HuH-7.5 (cell line): ENCODE data around the gene WDR46.

Experiments used
- DNase-seq: peaks from one replicate; pipeline ENCODE4 v3.0.0; 2011; ENCODE audit warnings: low spot score

The WDR46 gene, protein sequence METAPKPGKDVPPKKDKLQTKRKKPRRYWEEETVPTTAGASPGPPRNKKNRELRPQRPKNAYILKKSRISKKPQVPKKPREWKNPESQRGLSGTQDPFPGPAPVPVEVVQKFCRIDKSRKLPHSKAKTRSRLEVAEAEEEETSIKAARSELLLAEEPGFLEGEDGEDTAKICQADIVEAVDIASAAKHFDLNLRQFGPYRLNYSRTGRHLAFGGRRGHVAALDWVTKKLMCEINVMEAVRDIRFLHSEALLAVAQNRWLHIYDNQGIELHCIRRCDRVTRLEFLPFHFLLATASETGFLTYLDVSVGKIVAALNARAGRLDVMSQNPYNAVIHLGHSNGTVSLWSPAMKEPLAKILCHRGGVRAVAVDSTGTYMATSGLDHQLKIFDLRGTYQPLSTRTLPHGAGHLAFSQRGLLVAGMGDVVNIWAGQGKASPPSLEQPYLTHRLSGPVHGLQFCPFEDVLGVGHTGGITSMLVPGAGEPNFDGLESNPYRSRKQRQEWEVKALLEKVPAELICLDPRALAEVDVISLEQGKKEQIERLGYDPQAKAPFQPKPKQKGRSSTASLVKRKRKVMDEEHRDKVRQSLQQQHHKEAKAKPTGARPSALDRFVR

DNA sequence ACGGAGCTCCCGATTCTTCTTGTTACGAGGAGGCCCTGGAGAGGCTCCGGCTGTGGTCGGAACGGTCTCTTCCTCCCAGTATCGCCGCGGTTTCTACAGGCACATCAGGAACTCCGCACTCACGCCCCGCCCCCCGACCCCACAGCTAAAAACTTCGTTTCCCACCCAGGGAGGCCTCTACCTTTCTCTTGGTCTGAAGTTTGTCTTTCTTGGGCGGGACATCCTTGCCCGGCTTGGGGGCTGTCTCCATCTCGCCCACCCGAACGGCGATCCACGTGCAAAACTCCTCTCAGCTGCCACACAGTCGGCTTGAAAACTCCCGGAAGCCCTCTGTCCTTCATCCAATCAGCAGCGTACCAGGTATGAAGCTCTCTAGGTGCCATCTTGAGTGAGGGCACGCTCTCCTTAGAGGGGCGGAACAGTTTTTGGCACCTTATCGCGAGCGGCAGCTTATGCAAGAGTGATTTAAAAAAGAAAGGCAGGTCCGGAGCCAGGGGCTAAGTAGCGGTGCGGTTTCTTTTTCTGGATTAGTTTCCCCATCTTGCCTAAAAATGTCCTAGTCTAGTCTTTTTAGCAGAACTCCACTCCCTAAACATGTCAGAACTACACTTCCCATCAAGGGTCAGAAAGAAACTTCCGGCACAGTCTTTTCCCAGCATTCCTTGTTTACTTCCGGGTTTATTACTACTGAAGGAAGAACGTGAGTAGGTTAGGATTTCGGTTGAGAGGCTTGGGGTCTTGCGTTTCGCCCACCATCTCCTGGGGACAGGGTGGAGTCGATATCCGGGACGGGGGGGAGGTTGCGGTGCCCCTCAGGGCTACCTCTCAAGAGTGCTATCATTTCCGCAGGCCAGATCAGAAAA is at the start of gene WDR46, which contains the start of gene PFDN6:
Gene WDR46 (minus strand): TSS at position 319 of the 863 bp plus-strand sequence. CDS start 69 bp downstream, at position 250.
Gene PFDN6 (plus strand): TSS at position 681 of the 863 bp plus-strand sequence. CDS start 256 bp downstream, outside the sequence.
- peak; percentile 87 for DNase-seq

DNA sequence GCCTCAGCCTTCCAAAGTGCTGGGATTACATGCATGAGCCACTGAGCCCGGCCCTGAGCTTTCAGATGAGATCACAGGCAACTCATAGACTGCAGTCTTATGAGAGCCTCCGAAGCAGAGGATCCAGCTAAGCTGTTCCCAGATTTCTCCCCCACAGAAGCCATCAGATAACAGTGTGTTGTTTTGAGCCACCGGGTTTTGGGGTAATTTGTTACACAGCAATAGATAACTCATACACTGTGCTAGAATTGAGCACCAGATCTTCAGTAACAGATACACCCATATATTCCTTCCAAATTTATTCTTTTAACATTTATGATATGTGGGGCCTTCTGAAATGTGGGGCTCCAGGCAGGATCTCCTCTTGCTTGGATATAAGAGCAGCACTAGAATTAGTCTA is 47.5 kb upstream of the WDR46 start:
- no peak for DNase-seq

DNA sequence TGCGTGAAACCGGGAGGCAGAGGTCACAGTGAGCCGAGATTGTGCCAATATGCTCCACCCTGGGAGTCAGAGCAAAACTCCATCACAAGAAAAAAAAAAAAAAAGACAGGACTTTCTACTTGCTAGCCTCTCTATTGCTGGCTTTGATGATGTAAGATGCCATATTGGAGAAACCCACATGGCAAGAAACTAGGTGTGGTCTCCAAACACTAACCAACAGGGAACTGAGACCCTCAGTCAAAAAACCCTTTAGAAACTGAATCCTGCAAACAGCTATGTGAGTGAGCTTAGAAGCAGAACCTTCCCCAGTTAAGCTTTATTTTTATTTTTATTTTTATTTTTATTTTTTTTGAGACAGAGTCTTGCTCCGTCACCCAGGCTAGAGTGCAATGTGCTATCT is 46.9 kb upstream of the WDR46 start:
- no peak for DNase-seq

DNA sequence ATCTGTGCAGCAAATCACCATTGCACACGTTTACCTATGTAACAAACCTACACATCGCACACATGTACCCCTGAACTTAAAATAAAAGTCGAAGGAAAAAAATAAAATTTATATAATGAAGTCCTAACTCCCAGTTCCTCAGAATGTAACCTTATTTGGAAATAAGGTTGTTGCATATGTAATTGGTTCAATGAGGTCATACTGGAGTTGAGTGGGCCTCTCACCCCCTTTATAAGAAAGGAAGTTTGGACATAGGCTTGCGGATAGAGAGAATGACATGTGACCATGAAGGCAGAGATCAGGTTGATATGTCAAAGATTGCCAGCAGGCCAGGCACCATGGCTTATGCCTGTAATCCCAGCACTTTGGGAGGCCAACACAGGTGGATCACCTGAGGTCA is 44.6 kb upstream of the WDR46 start:
- no peak for DNase-seq

DNA sequence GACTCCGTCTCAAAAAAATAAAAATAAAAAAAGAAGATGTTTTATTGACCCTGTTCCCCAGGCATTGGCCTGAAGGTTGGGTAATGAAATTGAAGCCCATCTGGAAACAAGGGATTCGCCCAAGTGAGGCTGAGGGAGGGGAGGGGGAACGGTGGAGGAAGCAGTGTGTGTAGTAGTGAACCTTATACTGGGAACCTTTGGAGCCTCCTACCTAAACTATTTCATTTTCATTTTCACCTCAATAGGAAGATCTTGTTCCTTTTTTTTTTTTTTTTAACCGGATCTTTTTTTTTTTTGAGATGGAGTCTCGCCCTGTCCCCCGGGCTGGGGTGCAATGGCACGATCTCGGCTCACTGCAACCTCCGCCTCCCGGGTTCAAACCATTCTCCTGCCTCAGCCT is 41.7 kb upstream of the WDR46 start:
- DNase-seq = no peak

DNA sequence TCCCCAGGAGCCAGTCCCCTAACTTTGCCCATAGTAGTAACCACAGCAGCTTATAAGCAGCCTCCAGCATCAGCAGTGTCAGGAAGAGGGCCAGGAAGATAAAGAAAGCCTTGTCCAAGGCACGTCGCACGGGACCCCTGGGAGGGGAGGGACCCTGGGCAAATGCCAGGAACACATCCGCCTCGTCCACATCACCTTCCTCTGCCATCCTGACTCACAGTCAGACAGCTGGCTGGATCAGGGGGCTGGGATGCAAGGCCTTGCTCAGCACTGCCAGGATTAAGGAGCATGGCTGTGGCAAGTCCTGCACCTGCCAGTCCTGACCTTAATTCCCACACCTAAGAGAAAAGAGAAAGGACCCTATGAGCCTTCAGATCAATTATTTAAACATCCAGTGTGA is 40.0 kb upstream of the WDR46 start:
- no peak for DNase-seq

DNA sequence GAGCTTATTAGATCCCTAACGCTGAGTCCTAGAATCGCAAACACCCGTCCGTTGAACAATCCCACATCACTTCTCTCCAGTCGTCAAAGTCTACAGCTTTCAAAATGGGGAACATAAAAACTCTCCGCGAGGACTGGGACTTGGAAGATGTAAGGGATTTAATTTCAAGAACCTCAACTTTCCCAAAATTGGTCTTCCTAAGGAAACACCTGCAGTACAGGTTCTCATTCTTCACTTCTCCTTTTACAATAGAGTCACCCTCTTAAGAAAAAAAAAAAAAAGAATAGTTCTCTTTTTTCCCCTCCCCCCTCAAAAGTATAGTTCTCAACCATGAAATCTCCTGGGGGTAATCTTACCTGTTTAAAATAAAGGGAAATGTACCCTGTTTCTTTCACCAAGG is 35.1 kb upstream of the WDR46 start:
- no peak for DNase-seq

DNA sequence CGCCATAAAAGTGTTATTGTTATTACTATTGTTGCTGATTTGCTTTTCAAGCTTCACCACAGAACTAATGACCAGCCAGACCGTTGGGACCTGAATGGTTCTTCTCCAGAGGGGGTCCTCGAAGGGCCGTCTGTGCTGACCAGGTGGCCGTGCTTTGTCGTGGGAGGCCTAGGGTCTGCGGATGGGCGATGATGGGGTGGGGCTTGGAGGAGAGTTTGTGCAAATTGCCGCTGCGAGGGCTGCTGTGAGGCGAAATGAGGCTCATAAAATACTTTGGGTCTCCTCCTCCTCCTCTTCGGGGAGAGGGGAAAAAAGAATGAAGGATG is 34.5 kb upstream of the WDR46 start:
- no peak for DNase-seq

DNA sequence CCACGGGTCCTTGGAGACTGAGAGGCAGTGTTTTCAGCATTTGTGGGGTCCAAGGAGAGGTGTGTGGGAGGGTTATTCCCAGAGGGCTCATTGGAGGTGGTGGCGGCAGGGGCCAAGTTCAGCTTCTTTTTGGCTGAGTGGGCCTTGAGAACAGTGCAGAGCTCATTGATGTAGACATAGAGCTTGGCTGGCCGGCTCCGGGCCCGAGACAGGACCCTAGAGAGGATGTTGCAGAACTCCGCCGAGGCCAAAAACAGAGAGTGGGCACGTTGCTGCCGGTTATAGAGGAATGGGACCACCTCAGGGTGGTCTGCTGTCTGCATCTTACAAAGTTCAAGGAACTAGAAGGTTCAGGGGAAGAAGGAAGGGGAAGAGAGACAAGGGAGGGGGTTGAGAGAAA is 32.2 kb upstream of the WDR46 start:
- no peak for DNase-seq

DNA sequence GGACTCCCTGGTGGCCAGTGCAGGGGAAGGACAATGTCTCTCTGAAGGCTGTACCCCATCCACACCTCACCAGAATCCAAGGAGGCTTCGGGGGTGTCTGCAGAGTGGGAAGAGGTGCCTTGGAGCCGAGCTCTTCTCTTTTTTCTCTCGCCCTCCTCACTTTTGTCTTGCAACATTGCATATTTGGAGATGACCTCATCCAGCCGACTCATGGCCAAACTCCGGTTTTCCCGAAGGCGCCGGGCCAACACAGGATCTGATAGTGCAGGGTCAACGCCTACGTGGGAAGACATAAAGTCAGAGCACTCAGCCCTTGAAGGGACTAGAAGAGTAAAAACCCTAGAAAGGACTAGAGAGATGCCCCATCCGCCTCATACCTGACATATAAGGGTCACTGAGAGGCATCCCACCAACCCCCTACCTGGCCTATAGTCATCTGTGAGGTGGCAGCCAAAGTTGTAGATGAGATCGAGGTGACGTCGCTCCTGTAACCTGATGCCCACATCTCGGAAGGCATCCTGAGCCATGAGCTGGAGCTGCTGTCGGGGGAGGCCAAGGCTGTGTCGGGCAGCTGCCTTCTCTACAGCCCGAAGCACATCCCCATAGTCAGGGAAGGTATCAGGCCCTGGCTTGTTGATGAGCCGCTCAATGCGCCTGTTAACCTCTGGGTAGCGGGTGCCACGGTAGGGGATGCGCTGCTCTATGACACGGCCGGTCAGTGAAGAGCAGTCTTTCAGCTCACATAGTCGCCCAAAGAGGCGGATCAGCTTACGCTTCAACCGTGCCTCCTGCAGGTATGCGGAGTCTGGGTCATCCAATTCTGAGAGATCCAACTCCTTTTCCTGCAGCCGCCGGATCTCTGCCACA is 31.5 kb upstream of the WDR46 start:
- no peak for DNase-seq

DNA sequence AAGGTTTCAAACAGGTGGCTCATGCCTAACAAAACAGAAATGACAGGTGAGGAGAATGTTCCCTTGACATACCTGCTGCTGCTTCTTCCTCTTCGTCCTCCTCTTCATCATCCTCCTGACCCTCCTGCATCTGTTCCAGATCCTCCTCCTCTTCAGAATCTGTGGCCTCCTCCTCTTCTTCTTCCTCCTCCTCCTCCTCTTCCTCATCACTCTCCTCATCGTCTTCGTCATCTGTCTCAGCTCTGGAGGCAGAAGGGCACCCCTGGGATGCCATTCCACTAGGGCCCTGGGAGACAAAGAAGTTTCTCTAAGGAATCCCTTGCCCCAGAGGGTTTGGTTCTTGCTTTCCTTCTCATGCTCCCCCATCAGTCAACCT is 30.9 kb upstream of the WDR46 start:
- no peak for DNase-seq

DNA sequence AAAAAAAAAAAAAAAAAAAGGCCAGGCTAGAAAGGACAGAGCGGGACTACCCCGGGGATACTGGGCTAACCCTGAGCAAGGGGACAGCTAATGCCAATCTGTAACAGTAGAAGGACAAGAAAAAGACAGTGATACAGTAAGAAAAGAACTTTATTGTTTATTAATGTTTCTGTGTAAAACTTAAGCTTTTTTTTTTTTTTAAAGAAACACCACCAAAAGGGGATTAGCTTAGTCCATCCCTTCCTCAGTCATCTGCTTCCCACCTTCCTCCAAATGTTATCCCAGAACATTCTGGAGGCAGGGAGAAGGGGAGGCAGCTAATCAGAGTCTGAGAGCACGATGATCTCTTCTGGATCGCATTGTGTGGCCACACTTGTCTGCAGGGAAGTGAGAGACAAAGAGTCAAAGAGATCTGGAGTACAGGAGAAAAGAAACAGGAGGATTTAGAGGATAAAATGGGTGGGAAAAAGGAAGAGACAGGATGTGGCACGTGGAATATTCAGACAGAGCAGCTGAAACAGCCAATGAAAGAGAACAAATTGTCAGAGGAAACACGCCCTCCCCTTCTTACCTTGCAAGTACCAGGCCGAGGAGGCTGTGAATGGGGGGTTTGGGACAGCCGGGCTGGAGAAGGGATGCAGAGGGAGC is 29.5 kb upstream of the WDR46 start:
- DNase-seq = no peak

DNA sequence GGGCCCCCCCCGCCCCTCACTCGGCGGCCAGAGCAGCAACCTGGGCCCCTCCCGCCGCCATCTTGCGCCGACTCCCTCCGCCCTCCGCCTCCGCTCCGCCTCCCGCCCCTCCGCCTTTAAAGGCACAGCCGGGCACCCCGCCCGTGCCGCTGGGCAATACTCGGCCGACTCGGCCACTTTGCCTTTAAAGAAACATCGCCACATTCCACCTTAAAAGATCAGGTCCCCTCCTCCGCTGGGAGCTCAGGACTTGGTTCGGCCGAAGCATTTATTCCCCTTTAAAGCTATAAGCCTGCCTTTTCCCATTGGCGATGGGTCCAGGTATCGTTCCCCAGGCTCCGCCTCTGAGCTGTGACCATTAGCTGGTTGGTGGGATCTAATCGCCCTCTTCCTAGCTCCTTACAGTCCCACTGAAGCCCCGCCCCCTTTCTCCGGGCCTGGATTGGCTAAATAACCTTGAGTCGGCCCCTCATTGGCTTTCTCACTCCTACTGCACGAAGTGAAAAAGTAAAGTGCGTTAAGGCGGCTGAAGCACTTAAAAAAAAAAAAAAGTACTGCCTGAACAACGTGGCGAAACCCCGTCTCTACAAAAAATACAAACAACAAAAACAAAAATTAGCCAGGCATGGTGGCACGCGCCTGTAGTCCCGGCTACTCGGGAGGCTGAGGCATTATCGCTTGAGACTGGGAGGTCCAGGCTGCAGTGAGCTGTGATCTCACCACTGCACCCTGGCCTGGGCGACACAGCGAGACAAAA is 28.8 kb upstream of the WDR46 start, which contains the start of gene ZBTB22:
Gene ZBTB22 (minus strand): TSS at position 76 of the 757 bp plus-strand sequence. CDS start 828 bp downstream, outside the sequence.
- DNase-seq = peak; percentile 84

DNA sequence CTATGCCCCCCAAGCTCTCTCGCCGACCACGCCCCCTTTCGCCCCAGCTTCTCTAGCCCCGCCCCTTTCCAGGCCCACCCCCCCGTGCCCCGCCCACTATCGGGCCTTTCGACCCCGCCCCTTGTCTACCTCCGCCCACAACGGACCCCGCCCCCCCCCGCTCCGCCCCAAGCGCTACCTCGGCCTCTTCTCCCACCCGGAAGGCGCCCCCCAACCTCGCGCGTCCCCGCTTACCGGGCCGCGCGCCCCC is 28.3 kb upstream of the WDR46 start:
- peak; percentile 56 for DNase-seq

DNA sequence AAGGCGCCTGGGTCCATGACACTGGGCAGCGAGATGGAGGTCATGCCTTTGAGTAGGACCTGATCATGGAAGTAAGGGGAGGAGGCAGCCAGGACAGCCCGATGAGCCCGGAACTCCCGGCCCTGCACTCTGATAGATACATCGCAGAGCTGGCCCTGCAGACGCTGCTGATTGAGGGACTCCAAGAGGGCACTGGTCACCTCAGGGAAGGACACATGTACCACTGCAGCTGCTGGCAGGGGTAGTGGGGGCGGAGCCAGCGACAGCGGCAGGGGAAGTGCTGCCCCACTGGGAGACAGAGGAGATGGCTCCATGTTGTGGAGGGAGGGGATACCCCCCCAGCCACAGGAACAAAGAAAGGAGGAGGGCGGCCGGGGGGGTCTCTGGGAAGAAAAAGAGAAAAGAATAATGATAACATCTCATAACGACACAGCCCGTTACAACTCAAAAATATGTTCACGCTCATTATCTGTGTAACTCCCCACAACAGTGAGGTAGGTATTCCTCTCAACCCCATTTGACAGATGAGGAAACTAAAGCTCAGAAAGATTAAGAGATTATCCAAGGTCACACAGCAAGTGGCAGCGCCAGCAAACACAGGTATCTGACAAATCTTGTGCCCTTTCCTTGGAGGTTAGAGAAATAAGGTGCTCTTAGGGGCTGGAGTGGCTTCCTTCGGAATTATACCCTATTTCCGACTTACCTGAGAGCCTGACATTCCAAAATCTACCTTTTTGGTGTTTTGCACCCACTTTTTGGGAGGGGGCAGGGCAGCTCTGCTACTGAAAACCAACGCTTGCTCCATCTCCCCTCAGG is 27.8 kb upstream of the WDR46 start:
- no peak for DNase-seq

DNA sequence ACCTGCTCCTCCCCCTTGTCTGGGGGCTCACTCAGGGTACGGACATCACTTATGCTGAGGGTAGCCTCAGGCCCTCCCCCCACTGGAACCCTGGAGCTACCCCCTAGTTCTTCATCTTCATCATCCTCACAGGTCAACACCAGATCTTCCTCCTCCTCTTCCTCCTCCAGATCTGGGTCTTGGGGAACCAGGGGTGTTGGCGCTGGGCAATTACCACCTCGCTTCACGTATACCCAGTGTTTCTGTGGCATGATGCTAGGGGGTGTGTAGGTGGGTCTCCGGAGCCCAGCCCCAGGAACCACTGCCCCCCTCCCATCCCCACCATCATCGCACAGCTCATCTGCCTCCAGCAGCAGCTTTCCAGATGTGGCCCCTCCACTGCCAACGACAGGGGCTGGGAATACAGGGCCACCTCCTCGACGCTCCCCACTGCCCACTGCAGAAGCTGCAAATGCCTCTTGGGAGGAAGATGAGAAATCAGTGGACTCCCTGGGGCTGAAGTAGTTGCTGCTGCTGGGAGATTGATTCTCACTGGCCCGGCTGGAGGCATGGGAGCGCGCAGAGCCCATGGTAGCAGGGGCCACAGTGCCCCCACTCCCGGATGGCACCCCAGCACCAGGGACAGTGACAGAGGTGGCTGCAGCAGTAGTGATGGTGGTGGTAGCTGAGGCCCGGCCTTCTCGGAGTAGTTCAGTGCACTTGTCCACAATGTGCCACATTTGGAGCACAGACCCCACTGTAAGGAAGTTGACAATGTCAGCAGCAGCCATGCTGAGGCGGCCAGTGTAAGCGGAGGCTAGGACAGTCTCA is 27.0 kb upstream of the WDR46 start:
- no peak for DNase-seq

DNA sequence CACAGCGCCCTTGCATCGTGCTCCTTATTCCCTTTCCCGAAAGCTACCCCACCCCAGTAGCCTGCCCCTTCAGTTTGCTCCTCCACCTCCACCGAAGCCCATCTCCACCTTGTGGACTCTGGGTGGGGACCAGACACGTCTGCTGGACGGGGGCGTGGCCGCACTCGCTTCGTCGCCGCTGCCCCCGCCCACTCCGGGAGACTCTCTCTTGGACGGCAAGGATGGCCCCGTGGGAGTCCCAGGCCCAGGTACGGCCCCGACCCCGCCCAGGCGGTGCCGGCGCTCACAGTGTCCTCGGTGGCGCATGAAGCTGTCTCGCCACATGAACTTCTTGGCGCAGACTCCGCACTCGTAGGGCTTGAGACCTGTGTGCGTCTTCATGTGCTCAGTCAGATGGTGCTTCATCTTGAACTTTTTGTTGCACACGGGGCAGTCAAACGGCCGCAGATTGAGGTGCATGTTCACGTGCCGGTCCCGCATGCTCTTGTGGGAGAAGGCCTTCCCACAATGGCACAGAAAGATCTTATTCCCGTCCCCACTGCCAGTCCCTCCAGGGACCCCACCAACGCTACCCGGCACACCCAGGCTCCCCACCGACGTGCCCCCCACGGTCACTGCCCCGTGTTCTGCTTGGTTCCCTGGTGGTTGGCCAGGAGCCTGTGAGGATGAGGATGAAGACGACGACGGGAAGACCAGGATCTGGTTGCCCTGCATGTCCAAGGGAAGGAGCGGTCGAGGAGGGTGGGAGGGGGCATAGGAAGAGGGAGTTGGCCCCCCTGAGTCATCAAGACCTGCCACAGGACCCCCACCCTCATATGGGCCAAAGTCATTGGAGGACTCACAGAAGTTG is 26.1 kb upstream of the WDR46 start:
- DNase-seq = no peak

DNA sequence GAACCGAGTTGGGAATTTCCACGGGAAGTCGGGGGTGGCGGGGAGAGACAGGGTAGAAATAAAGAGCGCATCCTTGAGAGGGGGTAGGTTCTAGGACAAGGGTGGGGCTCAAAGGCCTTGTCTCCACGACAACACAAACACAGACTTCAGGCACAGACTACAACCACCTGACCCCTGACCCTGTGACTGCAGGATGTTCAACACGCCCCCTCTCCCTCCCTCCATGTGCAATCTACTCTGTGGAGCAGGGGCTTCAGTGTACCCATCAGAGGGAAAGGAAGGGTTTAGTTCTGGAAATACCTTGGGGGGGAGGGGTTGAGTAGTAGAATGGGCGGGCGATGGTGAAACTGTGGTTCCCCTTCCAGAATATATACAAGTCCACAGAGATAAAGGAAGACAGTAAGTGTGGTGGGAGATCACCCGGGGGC is 25.5 kb upstream of the WDR46 start:
- DNase-seq = peak; percentile 31
